ENCODE measurements around the gene EFNA3. TPM values are rescaled to one million over a fixed set of nuclear protein-coding genes. Genes with fewer than 3 reads are reported as not detected.

EFNA3 gene
- total RNA-seq, 4 donors from 2014 or later = 2.3 to 8.7 (median 5.3) TPM

- H3K4me1 ChIP-seq = peaks cover 23 to 77% (median 51%) of the 10 kb centered on the region in 4 donors
- H3K27me3 ChIP-seq = peaks cover 0 to 47% of the 10 kb centered on the region in 2 donors
These were observed 4.5 kb downstream of the EFNA3 start for GRCh38 chr1:155083052-155083541.

GRCh38 chr1:155083865-155084721 is 5.5 kb downstream of the EFNA3 start:
- Histone ChIP-seq H3K4me3 (peak overlapping the region in 3 of 4 donors; percentile 62 to 75 (median 62)), H3K27me3 (peaks cover 0 to 45% of the 10 kb centered on the region in 2 donors), H3K36me3 (no peaks in the 10 kb centered on the region), H3K4me1 (peaks cover 18 to 67% (median 48%) of the 10 kb centered on the region in 4 donors), H3K9me3 (no peaks in the 10 kb centered on the region), H3K27ac (peak overlapping the region in 2 of 4 donors; percentile 90 to 93)
- peak in 1 of 6 experiments; percentile 15 for TF ChIP-seq CTCF (IDR thresholded peaks at IDR 0.05)
- no peak for TF ChIP-seq POLR2A (IDR thresholded peaks at IDR 0.05)
- peak; percentile 34 to 78 (median 59) for DNase-seq

More at GRCh38 chr1:155083052-155083541, 4.5 kb downstream of the EFNA3 start:
- Histone ChIP-seq H3K4me3 (peak overlapping the region in 1 of 4 donors; percentile 37), H3K9me3 (no peaks in the 10 kb centered on the region), H3K36me3 (no peaks in the 10 kb centered on the region), H3K27ac (peak overlapping the region in 3 of 4 donors; percentile 8 to 34 (median 13))
- TF ChIP-seq POLR2A (IDR thresholded peaks at IDR 0.05) (no peak), CTCF (IDR thresholded peaks at IDR 0.05) (no peak)
- DNase-seq = peak in 1 of 3 donors; percentile 72

DNA sequence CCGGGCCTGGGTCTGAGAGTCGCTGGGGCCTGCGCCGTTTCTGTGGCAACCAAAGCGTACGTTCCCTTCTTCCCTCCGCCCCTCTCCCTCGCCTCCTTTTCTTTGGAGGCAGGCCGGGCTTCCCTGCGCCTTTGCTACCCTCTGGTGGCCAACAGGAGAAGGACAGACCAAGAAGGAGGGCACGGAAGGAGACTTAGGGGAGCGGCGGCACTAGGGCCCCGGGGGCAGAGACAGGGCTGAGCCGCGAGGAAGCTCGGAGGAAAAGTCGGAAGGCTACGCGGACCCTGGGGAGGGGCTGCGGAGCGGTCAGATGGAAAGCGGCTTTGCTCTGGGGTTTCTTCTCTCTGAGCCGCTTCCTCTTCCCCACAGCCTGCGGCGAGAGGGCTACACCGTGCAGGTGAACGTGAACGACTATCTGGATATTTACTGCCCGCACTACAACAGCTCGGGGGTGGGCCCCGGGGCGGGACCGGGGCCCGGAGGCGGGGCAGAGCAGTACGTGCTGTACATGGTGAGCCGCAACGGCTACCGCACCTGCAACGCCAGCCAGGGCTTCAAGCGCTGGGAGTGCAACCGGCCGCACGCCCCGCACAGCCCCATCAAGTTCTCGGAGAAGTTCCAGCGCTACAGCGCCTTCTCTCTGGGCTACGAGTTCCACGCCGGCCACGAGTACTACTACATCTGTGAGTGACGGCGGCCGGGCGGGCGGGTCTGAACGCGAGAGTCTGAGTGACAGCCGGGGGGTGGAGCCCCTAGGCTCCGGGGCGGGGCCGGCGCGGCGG is 6.3 kb downstream of the EFNA3 start:
- H3K36me3 ChIP-seq = no peaks in the 10 kb centered on the region
- peak; percentile 97 for DNase-seq
- H3K4me3 ChIP-seq = peak overlapping the region; percentile 61 to 75 (median 62)
- no peaks in the 10 kb centered on the region for H3K9me3 ChIP-seq
- peaks cover 13 to 59% (median 39%) of the 10 kb centered on the region in 4 donors for H3K4me1 ChIP-seq
- TF ChIP-seq CTCF (IDR thresholded peaks at IDR 0.05) (peak; percentile 87 to 99 (median 98)), POLR2A (IDR thresholded peaks at IDR 0.05) (peak; percentile 46 to 72)
- peaks cover 0 to 37% of the 10 kb centered on the region in 2 donors for H3K27me3 ChIP-seq
- peak overlapping the region; percentile 81 to 93 (median 90) for H3K27ac ChIP-seq

DNA sequence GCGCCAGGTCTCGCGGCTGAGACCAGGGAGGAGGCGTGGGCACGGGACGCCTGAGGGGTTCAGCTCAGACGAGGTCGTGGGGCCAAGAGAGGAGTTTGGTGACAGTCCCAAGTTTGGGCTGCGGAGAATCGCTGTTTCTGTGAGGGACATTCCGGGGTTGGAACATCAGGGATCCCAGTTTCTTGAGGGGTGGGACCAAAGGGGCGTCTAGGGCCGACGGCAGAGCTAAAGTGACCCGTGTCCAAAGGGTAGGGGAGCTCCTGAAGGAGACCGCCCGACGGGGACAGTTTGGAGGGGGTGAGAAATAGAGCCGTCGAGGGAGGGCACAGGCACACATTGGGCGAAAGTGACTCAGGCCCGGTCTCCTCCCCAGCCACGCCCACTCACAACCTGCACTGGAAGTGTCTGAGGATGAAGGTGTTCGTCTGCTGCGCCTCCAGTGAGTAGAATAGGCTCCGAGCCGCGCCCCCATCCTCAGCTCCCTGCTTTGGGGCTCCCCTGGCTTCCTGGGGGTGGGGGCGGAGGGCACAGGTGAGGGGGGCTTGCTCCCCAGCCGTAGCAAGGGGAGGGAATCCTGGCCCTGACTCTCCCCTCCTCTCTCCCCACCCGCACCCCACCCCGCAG is 7.0 kb downstream of the EFNA3 start:
- peak; percentile 78 to 91 (median 79) for DNase-seq
- Histone ChIP-seq H3K27ac (peak overlapping the region; percentile 81 to 93 (median 90)), H3K4me1 (peaks cover 6 to 52% (median 32%) of the 10 kb centered on the region in 4 donors), H3K4me3 (peak overlapping the region; percentile 61 to 75 (median 62)), H3K36me3 (no peaks in the 10 kb centered on the region), H3K27me3 (peaks cover 0 to 30% of the 10 kb centered on the region in 2 donors), H3K9me3 (no peaks in the 10 kb centered on the region)
- TF ChIP-seq CTCF (IDR thresholded peaks at IDR 0.05) = no peak
- TF ChIP-seq POLR2A (IDR thresholded peaks at IDR 0.05) = no peak
